Measurements from ENCODE around the gene SH3D19.

SH3D19 gene

DNA sequence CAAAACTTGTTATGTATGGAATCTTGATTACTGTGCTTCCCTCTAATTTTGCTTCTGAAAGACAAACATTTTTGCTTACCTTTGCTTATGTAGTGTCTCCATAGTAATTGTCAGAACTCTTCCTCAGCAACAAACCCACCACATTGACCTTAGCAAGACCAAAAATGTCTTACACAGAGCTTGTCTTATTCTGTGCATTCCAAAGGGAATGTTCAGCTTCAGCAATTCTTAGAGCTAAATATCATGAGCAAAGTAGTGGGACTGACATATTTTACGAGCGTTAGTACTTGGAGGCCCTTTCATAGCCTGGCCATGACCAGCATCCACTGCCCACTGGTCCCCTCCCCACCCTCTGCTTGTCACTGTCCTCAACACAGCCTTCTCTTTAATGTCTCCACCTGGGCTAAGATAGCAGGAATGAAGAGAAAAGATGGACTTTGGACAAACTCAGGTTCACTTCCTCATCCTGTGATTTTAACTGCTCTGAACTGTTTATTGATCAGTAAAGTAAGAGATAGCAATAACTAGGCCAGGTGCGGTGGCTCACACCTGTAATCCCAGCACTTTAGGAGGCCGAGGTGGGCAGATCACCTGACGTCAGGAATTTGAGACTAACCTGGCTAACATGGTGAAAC is 15.5 kb upstream of the SH3D19 start:
- Histone ChIP-seq H3K36me3 (ENCODE audit: control insufficient read depth, insufficient read depth, low read length) (no peaks in the 10 kb centered on the region), H3K27me3 (replicated peaks; ENCODE audit: control insufficient read depth, insufficient read depth, low read length) (no peaks in the 10 kb centered on the region), H3K4me3 (replicated peaks; ENCODE audit: low read depth, low read length) (no peak overlapping the region)
- no peak for DNase-seq (ENCODE audit: extremely low read depth, insufficient read length)
- TF ChIP-seq, protein P1, sequence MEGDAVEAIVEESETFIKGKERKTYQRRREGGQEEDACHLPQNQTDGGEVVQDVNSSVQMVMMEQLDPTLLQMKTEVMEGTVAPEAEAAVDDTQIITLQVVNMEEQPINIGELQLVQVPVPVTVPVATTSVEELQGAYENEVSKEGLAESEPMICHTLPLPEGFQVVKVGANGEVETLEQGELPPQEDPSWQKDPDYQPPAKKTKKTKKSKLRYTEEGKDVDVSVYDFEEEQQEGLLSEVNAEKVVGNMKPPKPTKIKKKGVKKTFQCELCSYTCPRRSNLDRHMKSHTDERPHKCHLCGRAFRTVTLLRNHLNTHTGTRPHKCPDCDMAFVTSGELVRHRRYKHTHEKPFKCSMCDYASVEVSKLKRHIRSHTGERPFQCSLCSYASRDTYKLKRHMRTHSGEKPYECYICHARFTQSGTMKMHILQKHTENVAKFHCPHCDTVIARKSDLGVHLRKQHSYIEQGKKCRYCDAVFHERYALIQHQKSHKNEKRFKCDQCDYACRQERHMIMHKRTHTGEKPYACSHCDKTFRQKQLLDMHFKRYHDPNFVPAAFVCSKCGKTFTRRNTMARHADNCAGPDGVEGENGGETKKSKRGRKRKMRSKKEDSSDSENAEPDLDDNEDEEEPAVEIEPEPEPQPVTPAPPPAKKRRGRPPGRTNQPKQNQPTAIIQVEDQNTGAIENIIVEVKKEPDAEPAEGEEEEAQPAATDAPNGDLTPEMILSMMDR (IDR thresholded peaks at IDR 0.05; ENCODE audit: insufficient read depth, low read length, poor library complexity, severe bottlenecking) = no peak

GRCh38 chr4:151339467-151339866 is 14.1 kb upstream of the SH3D19 start:
- no peaks in the 10 kb centered on the region for H3K36me3 ChIP-seq (ENCODE audit: control insufficient read depth, insufficient read depth, low read length)
- TF ChIP-seq, protein P1 (IDR thresholded peaks at IDR 0.05; ENCODE audit: insufficient read depth, low read length, poor library complexity, severe bottlenecking) = no peak
- DNase-seq (ENCODE audit: extremely low read depth, insufficient read length) = no peak
- H3K27me3 ChIP-seq (replicated peaks; ENCODE audit: control insufficient read depth, insufficient read depth, low read length) = no peaks in the 10 kb centered on the region
- no peak overlapping the region for H3K4me3 ChIP-seq (replicated peaks; ENCODE audit: low read depth, low read length)

DNA sequence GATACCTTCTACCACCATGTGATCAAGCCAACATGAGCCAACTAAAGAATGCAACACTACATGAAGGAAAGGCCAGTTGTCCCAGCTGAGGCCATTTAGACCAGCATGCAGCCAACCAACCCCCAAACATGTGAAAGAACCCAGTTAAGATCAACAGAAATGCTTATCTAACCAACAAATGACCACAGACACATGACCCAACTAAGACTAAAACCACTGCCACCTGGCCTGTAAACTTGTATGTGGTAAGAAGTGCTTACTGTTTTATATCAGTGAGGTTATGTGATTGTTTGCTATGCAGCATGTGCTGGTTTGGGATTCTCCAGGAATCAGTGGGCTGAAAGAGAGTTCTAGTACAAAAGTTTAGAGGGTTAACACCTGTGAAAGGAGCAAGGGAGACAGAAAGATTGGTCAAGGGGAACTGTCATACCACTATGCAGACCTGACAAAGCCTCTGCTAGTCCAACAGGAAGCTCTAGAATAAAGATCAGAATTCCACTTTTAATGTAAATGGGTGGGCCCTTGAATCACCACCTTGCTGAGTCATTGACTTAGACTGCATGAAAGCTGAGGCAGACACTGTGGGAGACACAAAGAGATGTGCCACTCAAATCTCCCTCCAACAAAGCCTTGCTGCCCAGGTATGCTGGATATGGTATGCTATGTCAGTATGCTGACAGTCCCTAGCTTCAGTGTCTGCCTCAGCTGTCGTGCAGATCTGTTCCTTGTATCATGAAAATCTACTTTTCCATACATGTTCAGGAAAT is 6.1 kb upstream of the SH3D19 start:
- TF ChIP-seq, protein P1 (IDR thresholded peaks at IDR 0.05; ENCODE audit: insufficient read depth, low read length, poor library complexity, severe bottlenecking) = no peak
- H3K4me3 ChIP-seq (replicated peaks; ENCODE audit: low read depth, low read length) = no peak overlapping the region
- H3K36me3 ChIP-seq (ENCODE audit: control insufficient read depth, insufficient read depth, low read length) = no peaks in the 10 kb centered on the region
- H3K27me3 ChIP-seq (replicated peaks; ENCODE audit: control insufficient read depth, insufficient read depth, low read length) = no peaks in the 10 kb centered on the region; the same call in 1 of the 2 replicates
- no peak for DNase-seq (ENCODE audit: extremely low read depth, insufficient read length)

DNA sequence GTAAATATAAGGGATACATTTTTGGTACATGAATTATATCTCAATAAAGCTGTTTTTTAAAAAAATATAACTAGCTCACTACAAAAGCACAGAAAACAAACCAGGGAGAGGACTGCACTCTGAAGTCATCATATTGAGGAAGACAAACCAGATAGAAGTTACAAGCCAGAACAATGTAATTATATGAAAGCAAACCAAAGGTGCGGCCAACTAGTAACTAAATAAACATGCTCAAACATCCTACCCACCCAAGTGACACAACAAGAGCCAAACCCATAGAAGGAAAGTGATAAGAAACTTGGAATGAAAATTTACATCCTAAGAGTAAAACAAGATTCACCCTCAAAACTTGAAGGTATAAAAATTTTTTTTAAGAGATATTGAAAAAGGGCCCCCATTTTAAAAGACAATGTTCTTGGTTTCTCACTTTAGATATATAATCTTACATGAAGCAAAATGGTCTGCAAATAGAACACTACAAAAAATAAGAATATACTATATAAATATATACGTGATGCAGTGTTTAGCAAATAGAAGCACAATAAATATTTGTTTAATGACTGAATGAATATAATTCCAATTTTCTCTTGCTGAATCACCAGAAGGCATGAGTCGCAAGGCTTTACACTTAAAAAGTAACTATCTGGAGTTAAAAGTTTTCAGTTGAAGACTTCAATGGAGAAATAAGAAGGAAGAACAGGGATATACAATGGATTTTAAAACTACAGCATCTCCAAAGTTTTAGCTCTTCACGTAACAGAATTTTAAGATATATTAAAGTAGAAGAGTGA is 4.0 kb upstream of the SH3D19 start:
- Histone ChIP-seq H3K36me3 (ENCODE audit: control insufficient read depth, insufficient read depth, low read length) (no peaks in the 10 kb centered on the region), H3K4me3 (replicated peaks; ENCODE audit: low read depth, low read length) (no peak overlapping the region), H3K27me3 (replicated peaks; ENCODE audit: control insufficient read depth, insufficient read depth, low read length) (no peaks in the 10 kb centered on the region; the same call in 1 of the 2 replicates)
- no peak for DNase-seq (ENCODE audit: extremely low read depth, insufficient read length)
- TF ChIP-seq, protein P1 (IDR thresholded peaks at IDR 0.05; ENCODE audit: insufficient read depth, low read length, poor library complexity, severe bottlenecking) = no peak

DNA sequence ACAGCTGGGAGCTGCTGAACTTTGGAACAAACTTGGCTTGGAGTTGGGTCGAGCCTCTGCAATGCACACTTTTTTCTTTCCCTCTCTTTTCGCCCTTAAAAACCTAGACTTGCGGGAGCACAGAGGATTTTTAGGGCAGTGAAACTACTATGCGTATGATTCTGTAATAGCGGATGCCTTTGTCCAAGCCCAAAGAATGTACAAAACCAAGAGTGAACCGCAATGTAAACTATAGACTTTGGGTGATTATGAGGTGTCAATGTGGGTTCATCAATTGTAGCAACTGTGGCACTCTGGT is 493 bp upstream of the SH3D19 start:
- no peaks in the 10 kb centered on the region for H3K36me3 ChIP-seq (ENCODE audit: control insufficient read depth, insufficient read depth, low read length)
- DNase-seq (ENCODE audit: extremely low read depth, insufficient read length) = no peak
- TF ChIP-seq, protein P1 (IDR thresholded peaks at IDR 0.05; ENCODE audit: insufficient read depth, low read length, poor library complexity, severe bottlenecking) = no peak
- H3K4me3 ChIP-seq (replicated peaks; ENCODE audit: low read depth, low read length) = no peak overlapping the region
- no peaks in the 10 kb centered on the region; the same call in 1 of the 2 replicates for H3K27me3 ChIP-seq (replicated peaks; ENCODE audit: control insufficient read depth, insufficient read depth, low read length)
